K562 (cell line): ENCODE measurements around the gene IFT22. TPM values are rescaled to one million over a fixed set of nuclear protein-coding genes. Genes with fewer than 3 reads are reported as not detected.
A peak's percentile ranks its signal among the peaks of the same experiment; 100 is the strongest.

ENCODE experiments used
- ARID3B ChIP-seq: fragments of 250-450 bp; sonication (Bioruptor Pico); IDR thresholded peaks from 2 replicates; pipeline ENCODE4 v1.4.0; 2020; ENCODE audit warnings: borderline replicate concordance
- CBX8 ChIP-seq: fragments of 200-600 bp; sonication (generic); IDR thresholded peaks from 2 replicates; pipeline ENCODE4 v1.6.1; 2012; ENCODE audit warnings: borderline replicate concordance, mixed run types, low read depth, mild to moderate bottlenecking, moderate library complexity, mixed read lengths, low read length, control low read depth, inconsistent platforms; ENCODE audit not compliant: poor library complexity, severe bottlenecking; ENCODE audit errors: extremely low read depth
- CREB3L1 ChIP-seq: fragments of 450-650 bp; IDR thresholded peaks from 2 replicates; pipeline ENCODE4 v1.6.1; 2014; ENCODE audit warnings: low read depth, mild to moderate bottlenecking, moderate library complexity, borderline replicate concordance
- ETS2 ChIP-seq: IDR thresholded peaks from 2 replicates; pipeline ENCODE4 v1.6.1; 2016; ENCODE audit warnings: borderline replicate concordance, missing genetic modification characterization, mild to moderate bottlenecking, moderate library complexity, missing compliant biosample characterization; ENCODE audit not compliant: poor library complexity, severe bottlenecking
- FOXK1 ChIP-seq: sonication (generic); formaldehyde crosslinking; IDR thresholded peaks from 2 replicates; pipeline ENCODE4 v1.8.0; 2022; ENCODE audit warnings: missing genetic modification reagents, mild to moderate bottlenecking, borderline replicate concordance
- HMBOX1 ChIP-seq: sonication (generic); IDR thresholded peaks from 2 replicates; pipeline ENCODE4 v1.6.1; 2016
- HMGN3 ChIP-seq: IDR thresholded peaks from 2 replicates; pipeline ENCODE4 v1.6.1; 2011; ENCODE audit warnings: borderline replicate concordance, low read depth, mild to moderate bottlenecking, mixed read lengths, low read length; ENCODE audit not compliant: insufficient read length; ENCODE audit errors: extremely low read depth
- KLF6 ChIP-seq: fragments of 250-450 bp; sonication (Bioruptor Pico); IDR thresholded peaks from 2 replicates; pipeline ENCODE4 v1.4.0; 2020; ENCODE audit warnings: mild to moderate bottlenecking, moderate library complexity, borderline replicate concordance
- L3MBTL2 ChIP-seq: fragments of 450-650 bp; IDR thresholded peaks from 2 replicates; pipeline ENCODE4 v1.6.1; 2016; ENCODE audit warnings: mild to moderate bottlenecking, moderate library complexity
- MAFG ChIP-seq: fragments of 450-650 bp; conservative IDR thresholded peaks from 2 replicates; pipeline ENCODE4 v1.6.1; 2016; ENCODE audit warnings: missing genetic modification characterization, missing compliant biosample characterization
- PCBP2 ChIP-seq: fragments of 200-400 bp; formaldehyde crosslinking; IDR thresholded peaks from 2 replicates; pipeline ENCODE4 v1.6.1; 2018; ENCODE audit warnings: low read length, low read depth, mild to moderate bottlenecking, moderate library complexity; ENCODE audit not compliant: poor library complexity, severe bottlenecking
- POLR2B ChIP-seq: fragments of 450-650 bp; IDR thresholded peaks from 2 replicates; pipeline ENCODE4 v1.6.1; 2018; ENCODE audit warnings: low read depth; ENCODE audit not compliant: partially characterized antibody
- SIX5 ChIP-seq, 2 experiments: IDR thresholded peaks; 2 replicates each; pipeline ENCODE4 v1.6.1; 2011; ENCODE audit warnings: low read length in 2 of 2, borderline replicate concordance in 1 of 2, low read depth in 1 of 2, mild to moderate bottlenecking in 1 of 2, moderate library complexity in 1 of 2; ENCODE audit not compliant: insufficient read depth in 1 of 2
- SMAD3 ChIP-seq: fragments of 450-650 bp; formaldehyde crosslinking; conservative IDR thresholded peaks from 2 replicates; pipeline ENCODE4 v1.4.0; 2020; ENCODE audit warnings: mild to moderate bottlenecking
- SMC3 ChIP-seq: conservative IDR thresholded peaks from 2 replicates; pipeline ENCODE4 v1.6.1; 2011; ENCODE audit warnings: low read depth, low read length, improper control_type of control experiment; ENCODE audit not compliant: insufficient read depth
- SNIP1 ChIP-seq: fragments of 450-650 bp; IDR thresholded peaks from 2 replicates; pipeline ENCODE4 v1.7.1; 2017; ENCODE audit warnings: low read depth, mild to moderate bottlenecking
- STAG1 ChIP-seq: sonication (generic); formaldehyde crosslinking; IDR thresholded peaks from 2 replicates; pipeline ENCODE4 v1.5.0; 2020; ENCODE audit warnings: missing genetic modification reagents, borderline replicate concordance
- TAF1 ChIP-seq: IDR thresholded peaks from 2 replicates; pipeline ENCODE4 v1.6.1; 2011; ENCODE audit warnings: mild to moderate bottlenecking, low read length, moderate library complexity; ENCODE audit not compliant: insufficient read depth, control insufficient read depth, severe bottlenecking; ENCODE audit errors: extremely low read depth
- ZBTB1 ChIP-seq: sonication (generic); formaldehyde crosslinking; IDR thresholded peaks from 2 replicates; pipeline ENCODE4 v1.8.1; 2023; ENCODE audit warnings: missing genetic modification reagents, low read depth, mild to moderate bottlenecking, borderline replicate concordance
- ZNF133 ChIP-seq: fragments of 250-450 bp; sonication (Bioruptor Pico); IDR thresholded peaks from 2 replicates; pipeline ENCODE4 v1.4.0; 2020; ENCODE audit warnings: mild to moderate bottlenecking
- ZNF507 ChIP-seq: conservative IDR thresholded peaks from 2 replicates; pipeline ENCODE4 v1.6.1; 2017; ENCODE audit warnings: missing genetic modification characterization, missing compliant biosample characterization
- ZNF699 ChIP-seq: fragments of 250-450 bp; sonication (Bioruptor Pico); IDR thresholded peaks from 2 replicates; pipeline ENCODE4 v1.8.0; 2021; ENCODE audit warnings: mild to moderate bottlenecking, moderate library complexity; ENCODE audit not compliant: insufficient replicate concordance
- polyA plus RNA-seq, 8 experiments: library from polyadenylated mRNA; depleted of rRNA in 4 of 8; stranded (reverse) in 5 of 8; unstranded in 3 of 8; fragments of >200 nt; fragmentation: Nextera tagmentation in 2 of 8; fragmentation: Illumina TruSeq in 1 of 8; extraction: Ambion mirVana in 2 of 8; extraction: Trizol in 1 of 8; gene quantifications; 2 replicates each; pipeline versions ENCODE4 v1.2.1 to v1.2.3, GENCODE V29; 2011 to 2014; ENCODE audit warnings: inconsistent platforms in 1 of 8, missing spikeins in 1 of 8
- total RNA-seq, 7 experiments: library from RNA; depleted of rRNA in 6 of 7; stranded (reverse); fragments of >200 nt in 6 of 7; fragmentation: Illumina TruSeq in 2 of 7; extraction: Trizol in 2 of 7; gene quantifications; 2 replicates each; pipeline versions ENCODE4 v1.2.1 to v1.2.3, GENCODE V29; 2011 to 2021; ENCODE audit warnings: low replicate concordance in 1 of 7

Gene IFT22
- total and polyA plus RNA-seq, 9 of the 15 experiments (the other 6 are each of a cell fraction or from before 2014, with no cell fraction given), result 6.3 to 18.2 (median 7.7) TPM

- TF ChIP-seq CREB3L1 (no peak), ZBTB1 (no peak), SMC3 (no peak), KLF6 (CRISPR knock-in tag) (no peak), TAF1 (no peak), FOXK1 (CRISPR knock-in tag) (no peak), ZNF507 (tag) (no peak), HMBOX1 (no peak), ZNF699 (no peak), STAG1 (CRISPR knock-in tag) (no peak), SNIP1 (no peak), ETS2 (tag) (no peak), ZNF133 (no peak), CBX8 (no peak), PCBP2 (no peak), HMGN3 (no peak), POLR2B (no peak), L3MBTL2 (peak; percentile 85), SIX5 (IDR thresholded peaks at IDR 0.05; ENCODE audit: borderline replicate concordance in 1 of 2, insufficient read depth in 1 of 2, low read depth in 1 of 2, low read length in 2 of 2) (no peak), MAFG (tag) (no peak), ARID3B (CRISPR knock-in tag) (no peak), SMAD3 (no peak)
Measured at GRCh38 chr7:101265622-101266516, 55.7 kb downstream of the IFT22 start (continued).
